HG03095 (cell line): ENCODE results near the gene ANAPC15.

Experiments
- ATAC-seq: cut with Tn5 transposase; IDR thresholded peaks from one replicate; pipeline ENCODE4 v1.9.1; 2021; ENCODE audit warnings: moderate library complexity; ENCODE audit not compliant: unreplicated experiment

The ANAPC15 gene

GRCh38 chr11:72125956-72126355 lies 13.5 kb upstream of the ANAPC15 start:
- ATAC-seq, result no peak

DNA sequence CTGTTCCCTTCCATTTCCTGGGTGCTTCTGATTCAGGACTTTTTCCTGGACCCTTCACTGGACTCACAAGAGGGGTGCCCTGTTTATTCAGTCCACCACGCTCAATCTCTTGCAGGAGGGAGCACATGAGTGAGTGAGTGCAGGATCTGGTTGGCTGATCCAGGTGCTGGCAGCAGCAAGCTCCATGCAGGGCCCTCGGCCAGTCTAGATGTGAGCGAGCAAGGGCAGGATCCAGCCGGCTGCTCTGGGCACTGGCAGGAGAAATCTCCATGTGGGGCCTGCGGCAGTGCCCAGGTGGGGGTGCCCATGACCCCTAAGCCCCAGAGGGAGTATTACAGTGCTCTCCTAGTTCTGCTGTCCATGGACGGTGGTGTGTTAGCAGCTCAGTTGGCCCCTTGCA lies 11.6 kb upstream of the ANAPC15 start:
- no peak for ATAC-seq

GRCh38 chr11:72123117-72123653 lies 10.7 kb upstream of the ANAPC15 start:
- no peak for ATAC-seq

GRCh38 chr11:72122607-72123006 lies 10.1 kb upstream of the ANAPC15 start:
- no peak for ATAC-seq

DNA sequence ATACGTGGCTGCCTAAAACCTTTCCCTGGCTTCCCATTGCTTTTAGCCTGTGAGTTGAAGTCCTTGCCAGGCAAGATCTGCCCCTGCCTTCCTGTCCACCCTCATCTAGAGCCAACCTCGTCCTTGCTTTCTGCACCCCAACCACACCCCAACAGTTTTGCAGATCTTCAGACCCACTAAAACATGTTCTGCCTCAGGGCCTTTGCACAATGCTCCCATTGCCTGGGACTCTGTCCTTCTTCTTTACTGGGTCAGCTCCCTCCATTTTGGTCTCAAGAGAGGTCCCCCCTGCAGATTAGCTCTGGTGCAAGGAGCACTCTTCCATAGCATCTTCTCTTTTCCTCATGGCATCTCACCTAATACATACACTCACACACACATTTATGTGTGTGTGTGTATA lies 8.4 kb upstream of the ANAPC15 start:
- no peak for ATAC-seq

GRCh38 chr11:72119198-72119597 lies 6.7 kb upstream of the ANAPC15 start:
- no peak for ATAC-seq

DNA sequence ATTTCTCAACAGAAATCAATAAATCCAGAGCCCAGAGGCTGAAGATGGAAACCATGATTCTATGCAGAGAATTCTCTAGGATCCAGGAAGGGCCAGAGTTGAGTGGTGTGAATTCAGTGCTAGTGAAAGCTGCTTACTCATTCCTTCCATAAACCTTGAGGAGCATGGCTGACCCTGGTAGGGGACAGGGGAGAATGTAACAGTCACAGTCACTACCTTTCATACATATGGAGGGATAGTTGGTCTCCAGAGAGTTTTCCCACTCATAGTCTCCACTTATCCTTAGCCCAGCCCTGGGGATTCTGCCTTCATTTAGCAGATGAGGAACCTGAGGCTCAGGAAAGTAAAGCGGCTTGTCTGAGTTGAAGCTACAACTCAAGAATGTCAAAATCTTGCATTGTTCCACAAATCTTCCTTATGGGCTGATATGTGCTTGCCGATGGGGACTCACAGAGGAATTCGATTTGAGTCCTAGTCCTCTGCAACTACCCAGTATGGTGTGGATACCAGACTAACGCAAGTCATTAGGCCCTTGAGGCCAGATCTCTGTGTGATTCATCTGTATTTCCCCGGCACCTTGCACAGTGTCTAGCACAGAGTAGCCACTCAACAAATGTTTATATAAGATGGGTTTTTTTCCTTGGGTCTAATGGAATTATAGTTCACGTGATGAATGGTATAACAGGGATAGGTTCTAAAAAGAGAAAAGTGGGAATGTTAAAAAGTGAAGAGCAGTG lies 3.7 kb upstream of the ANAPC15 start:
- no peak for ATAC-seq

DNA sequence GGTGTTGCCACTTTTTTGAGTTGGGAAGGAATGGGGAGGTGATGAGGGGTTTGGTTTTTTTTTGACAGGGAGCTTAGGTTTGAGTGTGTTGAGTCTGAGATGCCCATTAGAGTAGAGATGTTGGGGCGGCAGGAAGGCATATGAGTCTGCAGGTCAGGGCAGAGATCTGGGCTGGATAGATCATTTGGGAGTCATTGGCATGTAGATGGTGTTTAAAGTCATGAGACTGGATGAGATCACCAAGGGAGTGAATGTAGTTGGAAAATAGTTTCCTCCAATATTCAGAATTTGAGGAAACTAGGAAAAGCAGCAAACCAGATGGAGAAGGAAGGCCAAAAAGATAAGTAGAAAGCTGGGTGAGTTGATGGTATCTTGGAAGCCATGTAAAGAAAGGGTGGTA lies 2.1 kb upstream of the ANAPC15 start:
- ATAC-seq, result no peak

- no peak for ATAC-seq
Measured at GRCh38 chr11:72112978-72113808, 698 bp upstream of the ANAPC15 start.

DNA sequence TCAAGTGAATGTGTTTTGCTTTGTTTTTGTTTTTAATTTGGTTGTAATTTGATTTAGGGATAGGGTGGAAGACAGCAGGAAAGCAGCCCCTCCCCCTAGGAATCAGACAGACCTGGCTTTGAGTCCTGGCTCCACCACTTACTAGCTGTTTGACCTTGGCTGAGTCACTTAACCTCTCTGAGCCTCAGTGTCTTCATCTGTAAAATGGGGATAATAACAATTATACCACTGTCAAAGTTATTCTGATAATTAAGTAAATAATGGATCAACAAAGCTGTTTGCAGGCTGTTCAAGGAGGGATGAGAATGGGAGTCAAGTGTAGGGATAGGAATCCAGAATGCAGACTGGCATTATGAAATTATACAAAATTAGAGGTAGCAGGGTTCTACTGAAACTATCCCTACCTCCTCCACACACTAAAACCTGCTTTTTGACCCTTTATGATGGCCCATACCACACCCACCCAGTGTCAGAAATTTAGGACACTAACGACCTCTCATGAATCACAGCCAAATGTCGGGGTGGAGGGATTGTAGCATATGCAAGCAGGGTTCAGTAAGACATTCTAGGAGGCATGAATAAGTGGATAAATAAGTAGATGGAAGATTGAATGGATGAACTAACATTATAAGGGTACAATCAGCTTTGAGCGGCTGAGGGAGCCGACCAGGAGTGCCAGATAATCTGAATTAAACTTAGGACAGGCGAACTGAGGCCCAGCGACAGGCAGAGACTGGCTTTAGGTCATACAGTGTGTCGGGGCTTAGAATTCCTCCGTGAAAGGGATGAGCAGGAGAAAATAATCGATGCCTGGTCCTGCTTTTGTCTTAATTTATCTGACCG lies 974 bp downstream of the ANAPC15 start:
- ATAC-seq, result no peak

DNA sequence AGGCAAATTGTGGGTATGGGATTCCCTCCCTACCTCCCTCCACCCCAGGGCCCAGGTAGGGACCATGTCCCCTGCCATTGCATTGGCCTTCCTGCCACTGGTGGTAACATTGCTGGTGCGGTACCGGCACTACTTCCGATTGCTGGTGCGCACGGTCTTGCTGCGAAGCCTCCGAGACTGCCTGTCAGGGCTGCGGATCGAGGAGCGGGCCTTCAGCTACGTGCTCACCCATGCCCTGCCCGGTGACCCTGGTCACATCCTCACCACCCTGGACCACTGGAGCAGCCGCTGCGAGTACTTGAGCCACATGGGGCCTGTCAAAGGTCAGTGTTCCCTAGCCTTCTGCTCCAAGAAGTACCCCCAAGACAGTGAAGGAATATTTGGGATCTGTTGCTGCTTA lies 6.6 kb downstream of the ANAPC15 start, which contains the start of gene TOMT:
TOMT (plus strand) TSS at position 37 of the 400 bp plus-strand sequence; CDS start at position 65, 28 bp downstream.
- ATAC-seq, result no peak

DNA sequence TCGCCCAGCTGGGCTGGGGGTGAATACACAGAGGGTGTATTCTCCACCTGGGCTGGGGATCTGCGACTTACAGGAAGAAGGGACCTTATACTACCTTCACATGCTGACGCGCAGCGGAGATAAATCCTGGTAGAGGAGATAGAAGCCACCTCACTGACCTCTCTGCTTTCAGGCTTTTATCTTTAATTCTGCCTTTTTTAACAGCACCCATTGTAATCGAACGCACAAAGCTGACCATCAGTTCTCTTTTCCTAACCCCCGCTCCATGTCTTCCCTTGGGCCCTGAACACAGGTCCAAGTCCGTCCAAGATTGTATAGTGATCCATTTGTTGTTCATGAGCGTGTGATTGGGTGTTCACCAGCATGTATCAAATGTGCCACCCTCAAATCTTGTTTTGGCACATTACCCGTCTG lies 8.7 kb downstream of the ANAPC15 start:
- no peak for ATAC-seq

DNA sequence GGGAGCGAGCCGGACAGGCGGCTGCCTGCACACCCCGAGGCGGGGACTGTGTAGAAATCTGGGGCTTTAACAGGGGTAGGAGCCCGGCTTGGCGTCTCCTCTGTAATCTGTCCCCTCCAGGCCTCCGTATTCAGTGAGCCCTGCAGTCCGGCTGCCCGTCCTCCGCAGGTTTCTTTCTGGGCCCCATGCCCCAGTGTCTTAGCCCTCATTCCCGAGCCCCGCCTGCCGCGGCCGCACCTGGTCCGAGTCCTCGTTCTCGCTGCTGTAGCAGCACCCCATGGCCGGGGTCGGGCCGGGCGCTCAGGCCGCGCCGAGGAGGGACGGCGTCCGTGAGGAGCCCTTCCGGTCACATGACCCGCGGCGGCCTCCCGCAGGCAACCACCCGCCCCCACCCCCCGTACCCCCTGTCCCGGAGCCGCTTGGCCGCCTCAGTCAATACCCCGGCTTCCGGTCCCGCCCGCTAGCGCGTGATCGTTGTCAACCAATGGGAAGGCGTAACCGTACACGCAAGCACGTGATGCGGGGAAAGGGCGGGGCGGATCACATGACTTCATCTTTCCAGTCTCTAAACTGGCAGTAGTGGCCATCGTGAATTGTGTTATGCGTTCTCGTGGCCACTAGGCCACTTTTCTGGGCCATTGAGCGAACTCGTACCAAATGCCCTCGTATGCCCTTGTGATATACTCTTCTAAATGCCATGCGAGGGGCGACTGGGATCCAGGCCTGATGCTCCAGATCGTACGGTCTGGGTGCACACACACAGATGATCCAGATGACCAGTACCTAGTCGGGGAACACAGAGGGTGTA lies 9.3 kb downstream of the ANAPC15 start, which contains the start of gene LAMTOR1:
LAMTOR1 (minus strand) TSS at position 352 of the 808 bp plus-strand sequence; CDS start at position 279, 73 bp downstream.
- ATAC-seq, result peak; percentile 73

DNA sequence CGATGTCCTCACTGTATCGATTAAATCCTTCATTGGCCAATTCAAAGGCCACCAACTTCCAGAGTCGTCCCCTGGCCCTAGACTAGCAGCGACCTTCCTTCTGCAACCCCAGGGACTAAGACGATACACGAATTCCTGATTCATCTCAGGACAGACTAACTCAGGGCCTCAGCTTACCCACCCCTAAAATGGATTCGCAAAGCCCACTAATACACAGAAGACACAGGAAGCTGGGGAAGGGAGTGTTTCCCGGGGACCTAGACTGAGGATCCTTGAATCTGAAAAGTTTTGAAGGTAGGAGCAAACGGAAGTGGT lies 9.9 kb downstream of the ANAPC15 start:
- ATAC-seq, result no peak

DNA sequence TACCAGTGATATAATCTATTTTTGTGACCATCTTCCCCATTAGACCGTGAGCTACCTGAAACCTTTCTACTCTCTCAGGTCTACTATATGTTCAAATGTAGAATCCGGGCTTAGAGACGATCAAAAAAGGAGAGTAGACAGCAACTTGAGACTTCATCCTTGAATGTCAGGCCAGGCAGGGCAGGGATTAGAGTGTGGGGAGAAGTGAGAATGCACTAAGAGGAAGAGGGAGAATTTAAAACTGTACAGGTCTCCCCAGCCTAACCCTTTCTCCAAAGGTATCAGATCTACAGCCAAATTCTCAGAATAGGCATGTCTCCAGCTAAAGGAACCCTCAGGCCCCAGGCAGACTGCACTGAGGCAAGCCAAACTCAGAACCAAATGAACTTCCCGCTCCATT lies 10.3 kb downstream of the ANAPC15 start:
- ATAC-seq, result no peak

- no peak for ATAC-seq
Measured at GRCh38 chr11:72100462-72100861, 12.0 kb downstream of the ANAPC15 start.

- no peak for ATAC-seq
Measured at GRCh38 chr11:72100009-72100408, 12.5 kb downstream of the ANAPC15 start.

DNA sequence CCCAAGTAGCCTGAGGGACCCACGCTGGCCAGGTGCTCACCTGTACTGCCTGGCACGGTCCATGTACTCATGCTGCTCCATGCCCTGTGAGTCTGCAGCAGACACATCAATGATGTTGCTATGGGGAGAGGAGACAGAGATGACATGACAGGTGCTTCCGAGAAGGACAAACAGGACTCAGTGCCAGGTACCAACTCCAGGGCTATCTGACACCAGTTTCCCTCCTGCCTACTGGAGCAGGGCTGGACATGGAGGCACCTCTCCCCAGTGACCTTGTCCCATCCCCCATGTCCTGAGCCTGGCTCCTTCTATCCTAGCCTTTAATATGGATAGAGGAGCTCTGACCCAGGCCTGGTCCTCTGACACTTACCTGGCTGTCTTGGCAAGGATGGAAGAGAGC lies 13.8 kb downstream of the ANAPC15 start:
- no peak for ATAC-seq

GRCh38 chr11:72091292-72091691 lies 21.2 kb downstream of the ANAPC15 start:
- ATAC-seq, result peak; percentile 56
